ENCODE results near the gene SLC66A1.
"Not testable (repeated sequence)": the region's sequence is repeated elsewhere in the genome, so short reads cannot be mapped to it uniquely, and the experiment has no call there.

Gene SLC66A1

GRCh38 chr1:19287436-19288185 lies 24.5 kb upstream of the SLC66A1 start:
- TF ChIP-seq, protein P1, sequence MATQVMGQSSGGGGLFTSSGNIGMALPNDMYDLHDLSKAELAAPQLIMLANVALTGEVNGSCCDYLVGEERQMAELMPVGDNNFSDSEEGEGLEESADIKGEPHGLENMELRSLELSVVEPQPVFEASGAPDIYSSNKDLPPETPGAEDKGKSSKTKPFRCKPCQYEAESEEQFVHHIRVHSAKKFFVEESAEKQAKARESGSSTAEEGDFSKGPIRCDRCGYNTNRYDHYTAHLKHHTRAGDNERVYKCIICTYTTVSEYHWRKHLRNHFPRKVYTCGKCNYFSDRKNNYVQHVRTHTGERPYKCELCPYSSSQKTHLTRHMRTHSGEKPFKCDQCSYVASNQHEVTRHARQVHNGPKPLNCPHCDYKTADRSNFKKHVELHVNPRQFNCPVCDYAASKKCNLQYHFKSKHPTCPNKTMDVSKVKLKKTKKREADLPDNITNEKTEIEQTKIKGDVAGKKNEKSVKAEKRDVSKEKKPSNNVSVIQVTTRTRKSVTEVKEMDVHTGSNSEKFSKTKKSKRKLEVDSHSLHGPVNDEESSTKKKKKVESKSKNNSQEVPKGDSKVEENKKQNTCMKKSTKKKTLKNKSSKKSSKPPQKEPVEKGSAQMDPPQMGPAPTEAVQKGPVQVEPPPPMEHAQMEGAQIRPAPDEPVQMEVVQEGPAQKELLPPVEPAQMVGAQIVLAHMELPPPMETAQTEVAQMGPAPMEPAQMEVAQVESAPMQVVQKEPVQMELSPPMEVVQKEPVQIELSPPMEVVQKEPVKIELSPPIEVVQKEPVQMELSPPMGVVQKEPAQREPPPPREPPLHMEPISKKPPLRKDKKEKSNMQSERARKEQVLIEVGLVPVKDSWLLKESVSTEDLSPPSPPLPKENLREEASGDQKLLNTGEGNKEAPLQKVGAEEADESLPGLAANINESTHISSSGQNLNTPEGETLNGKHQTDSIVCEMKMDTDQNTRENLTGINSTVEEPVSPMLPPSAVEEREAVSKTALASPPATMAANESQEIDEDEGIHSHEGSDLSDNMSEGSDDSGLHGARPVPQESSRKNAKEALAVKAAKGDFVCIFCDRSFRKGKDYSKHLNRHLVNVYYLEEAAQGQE (IDR thresholded peaks at IDR 0.05; ENCODE audit: insufficient read depth in 1 of 2, low read depth in 2 of 2, low read length in 2 of 2), result no peak
- no peak for TF ChIP-seq FOXP2 (optimal IDR thresholded peaks at IDR 0.05; ENCODE audit: borderline replicate concordance, extremely low read depth, extremely low read length, insufficient read depth)
- no peak for TF ChIP-seq TAF1 (IDR thresholded peaks at IDR 0.05; ENCODE audit: borderline replicate concordance, insufficient read depth, low read length)
- no peak for TF ChIP-seq POLR2AphosphoS5 (IDR thresholded peaks at IDR 0.05; ENCODE audit: low read depth, low read length)
- no peak for TF ChIP-seq SIN3A (IDR thresholded peaks at IDR 0.05; ENCODE audit: borderline replicate concordance, insufficient read depth, low read length)

- TF ChIP-seq, protein P1 (IDR thresholded peaks at IDR 0.05; ENCODE audit: insufficient read depth in 1 of 2, low read depth in 2 of 2, low read length in 2 of 2), result not testable (repeated sequence)
- not testable (repeated sequence) for TF ChIP-seq FOXP2 (optimal IDR thresholded peaks at IDR 0.05; ENCODE audit: borderline replicate concordance, extremely low read depth, extremely low read length, insufficient read depth); SIN3A (IDR thresholded peaks at IDR 0.05; ENCODE audit: borderline replicate concordance, insufficient read depth, low read length)
These were observed 23.5 kb upstream of the SLC66A1 start, which contains the start of gene AKR7A3 for GRCh38 chr1:19288324-19289241. TSS of gene AKR7A3 (minus strand) at chr1:19288770. CDS start at chr1:19288709, 61 bp downstream.

DNA sequence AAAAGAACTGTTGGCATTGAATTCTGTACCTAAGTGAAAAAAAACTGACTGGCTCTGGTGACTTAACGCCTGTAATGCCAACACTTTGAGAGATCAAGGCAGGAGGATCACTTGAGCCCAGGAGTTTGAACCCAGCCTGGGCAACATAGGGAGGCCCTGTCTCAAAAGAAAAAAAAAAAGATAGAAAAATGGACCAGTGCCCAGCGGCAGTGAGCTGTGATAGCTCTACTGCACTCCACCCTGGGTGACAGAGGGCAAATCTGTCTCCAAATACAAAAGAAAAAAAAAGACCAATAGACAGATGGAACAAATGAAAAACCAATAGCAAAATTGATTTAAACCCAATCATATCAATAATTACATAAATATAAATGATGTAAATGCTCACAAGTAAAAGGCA lies 22.9 kb upstream of the SLC66A1 start:
- TF ChIP-seq POLR2AphosphoS5 (IDR thresholded peaks at IDR 0.05; ENCODE audit: low read depth, low read length) (no peak), FOXP2 (optimal IDR thresholded peaks at IDR 0.05; ENCODE audit: borderline replicate concordance, extremely low read depth, extremely low read length, insufficient read depth) (no peak), TAF1 (IDR thresholded peaks at IDR 0.05; ENCODE audit: borderline replicate concordance, insufficient read depth, low read length) (no peak), SIN3A (IDR thresholded peaks at IDR 0.05; ENCODE audit: borderline replicate concordance, insufficient read depth, low read length) (no peak)
- TF ChIP-seq, protein P1 (IDR thresholded peaks at IDR 0.05; ENCODE audit: insufficient read depth in 1 of 2, low read depth in 2 of 2, low read length in 2 of 2), result no peak

DNA sequence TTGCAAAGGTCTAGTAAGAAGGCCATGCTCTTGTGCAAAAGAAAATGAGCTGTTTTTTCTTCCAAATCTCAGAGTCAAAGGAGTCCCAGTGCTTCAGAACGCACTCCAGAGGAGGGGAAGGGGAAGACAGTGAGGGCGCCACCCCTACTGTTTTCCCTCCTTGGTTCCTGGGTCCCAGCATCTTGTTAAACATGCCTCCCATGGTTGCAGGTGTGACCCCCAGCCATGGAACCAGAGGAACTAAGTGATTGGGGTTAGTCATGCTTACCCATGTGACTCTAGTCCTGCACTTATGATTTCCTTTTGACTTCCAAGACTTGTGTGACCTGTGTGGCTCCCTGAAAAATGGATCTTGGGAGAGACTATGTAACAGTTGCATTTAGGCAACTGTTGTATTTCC lies 17.5 kb upstream of the SLC66A1 start:
- TF ChIP-seq, protein P1 (IDR thresholded peaks at IDR 0.05; ENCODE audit: insufficient read depth in 1 of 2, low read depth in 2 of 2, low read length in 2 of 2), result no peak
- TF ChIP-seq SIN3A (IDR thresholded peaks at IDR 0.05; ENCODE audit: borderline replicate concordance, insufficient read depth, low read length) (no peak), FOXP2 (optimal IDR thresholded peaks at IDR 0.05; ENCODE audit: borderline replicate concordance, extremely low read depth, extremely low read length, insufficient read depth) (no peak), TAF1 (IDR thresholded peaks at IDR 0.05; ENCODE audit: borderline replicate concordance, insufficient read depth, low read length) (no peak), POLR2AphosphoS5 (IDR thresholded peaks at IDR 0.05; ENCODE audit: low read depth, low read length) (no peak)
